Measurements from ENCODE around the gene SMC3. TPM values are rescaled to one million over a fixed set of nuclear protein-coding genes. Genes with fewer than 3 reads are reported as not detected.
A peak's percentile ranks its signal among the peaks of the same experiment; 100 is the strongest.

The SMC3 gene
- total RNA-seq, 1 experiment from 2014 or later = 64.3 TPM

DNA sequence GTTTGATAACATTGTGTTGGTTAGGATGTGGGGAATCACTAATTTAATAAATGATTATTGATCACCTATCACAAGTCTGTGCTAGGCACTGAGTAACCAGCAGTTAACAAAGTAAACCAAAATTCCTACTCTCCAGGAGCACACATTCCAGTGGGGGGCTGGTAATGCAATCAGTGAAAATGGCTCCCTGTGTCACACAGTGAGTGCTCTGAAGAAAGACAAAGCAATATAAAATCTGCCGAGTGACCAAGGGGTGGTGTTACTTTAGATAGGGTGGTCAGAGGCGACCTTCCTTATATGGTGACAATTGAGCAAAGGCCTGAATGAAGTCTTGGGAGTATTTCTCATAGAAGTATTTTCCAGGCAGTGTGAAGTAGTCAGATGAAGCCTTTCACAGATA is 13.6 kb upstream of the SMC3 start (continued):
- TF ChIP-seq, protein P1, sequence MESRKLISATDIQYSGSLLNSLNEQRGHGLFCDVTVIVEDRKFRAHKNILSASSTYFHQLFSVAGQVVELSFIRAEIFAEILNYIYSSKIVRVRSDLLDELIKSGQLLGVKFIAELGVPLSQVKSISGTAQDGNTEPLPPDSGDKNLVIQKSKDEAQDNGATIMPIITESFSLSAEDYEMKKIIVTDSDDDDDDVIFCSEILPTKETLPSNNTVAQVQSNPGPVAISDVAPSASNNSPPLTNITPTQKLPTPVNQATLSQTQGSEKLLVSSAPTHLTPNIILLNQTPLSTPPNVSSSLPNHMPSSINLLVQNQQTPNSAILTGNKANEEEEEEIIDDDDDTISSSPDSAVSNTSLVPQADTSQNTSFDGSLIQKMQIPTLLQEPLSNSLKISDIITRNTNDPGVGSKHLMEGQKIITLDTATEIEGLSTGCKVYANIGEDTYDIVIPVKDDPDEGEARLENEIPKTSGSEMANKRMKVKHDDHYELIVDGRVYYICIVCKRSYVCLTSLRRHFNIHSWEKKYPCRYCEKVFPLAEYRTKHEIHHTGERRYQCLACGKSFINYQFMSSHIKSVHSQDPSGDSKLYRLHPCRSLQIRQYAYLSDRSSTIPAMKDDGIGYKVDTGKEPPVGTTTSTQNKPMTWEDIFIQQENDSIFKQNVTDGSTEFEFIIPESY (IDR thresholded peaks at IDR 0.05; ENCODE audit: extremely low read depth, insufficient replicate concordance, low read length) = no peak

DNA sequence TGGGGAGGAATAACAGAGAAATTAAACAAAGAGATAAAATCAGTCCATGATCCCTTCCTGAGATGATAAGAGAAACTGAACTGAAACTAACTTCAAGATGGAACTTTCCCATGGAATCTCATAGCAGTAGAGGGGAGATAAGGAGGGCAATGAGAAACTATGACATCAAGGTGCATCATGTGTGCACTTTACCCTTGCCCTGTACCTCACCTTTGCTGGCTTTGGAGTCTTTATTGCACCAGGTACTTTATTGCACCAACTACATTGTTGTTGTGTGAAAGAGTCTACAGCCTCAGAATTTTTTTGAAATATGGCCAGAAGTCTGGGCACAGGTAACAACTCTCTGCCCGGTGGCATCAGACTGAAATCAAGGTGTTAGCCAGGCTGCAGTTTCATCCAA is 11.2 kb upstream of the SMC3 start:
- Histone ChIP-seq H2AFZ (ENCODE audit: low read depth, low read length, poor library complexity, severe bottlenecking) (no peak overlapping the region), H3K4me3 (replicated peaks in 1 of 2; ENCODE audit: low read depth in 1 of 2, low read length in 2 of 2) (no peak overlapping the region), H3K9me2 (ENCODE audit: insufficient read depth) (no peaks in the 10 kb centered on the region), H3K4me1 (ENCODE audit: control insufficient read depth in 1 of 2, insufficient read depth in 2 of 2, low read length in 2 of 2) (peaks cover 0 to 3% of the 10 kb centered on the region in 2 experiments; a peak in 1 of 4 replicates), H3K79me2 (ENCODE audit: insufficient read depth, low read length) (no peaks in the 10 kb centered on the region), H4K20me1 (ENCODE audit: insufficient read depth) (no peaks in the 10 kb centered on the region), H3K9ac (ENCODE audit: low read length) (no peak overlapping the region), H3K27ac (ENCODE audit: low read depth, low read length) (no peak overlapping the region), H3K9me3 (ENCODE audit: control insufficient read depth in 1 of 2, insufficient read depth in 1 of 2, low read depth in 1 of 2, low read length in 2 of 2) (no peaks in the 10 kb centered on the region), H3K27me3 (ENCODE audit: insufficient read depth, low read length) (no peaks in the 10 kb centered on the region), H3K36me3 (ENCODE audit: control insufficient read depth in 1 of 2, insufficient read depth in 2 of 2, low read length in 2 of 2) (no peaks in the 10 kb centered on the region), H3K4me2 (ENCODE audit: low read length) (no peak overlapping the region)
- ChIA-PET CTCF (no interaction called here), POLR2A (no interaction called here), RAD21 (ENCODE audit: low non-redundant PET in 1 of 2, low total read pairs in 2 of 2, uncharacterized antibody in 2 of 2, unreplicated experiment in 2 of 2) (no interaction called here)
- no peak for TF ChIP-seq YY1 (IDR thresholded peaks at IDR 0.05; ENCODE audit: extremely low read depth, insufficient replicate concordance, low read depth, low read length)
- intact Hi-C loops (cut with micrococcal nuclease) = loop anchor here (2.0 kb wide), 1 partner anchor 45 kb away; no protein-coding TSS in a partner anchor
- ATAC-seq (no peak), DNase-seq (ENCODE audit: low read depth, low spot score) (no peak)
- no TSS peak for BruUV-seq (replicated peaks)

DNA sequence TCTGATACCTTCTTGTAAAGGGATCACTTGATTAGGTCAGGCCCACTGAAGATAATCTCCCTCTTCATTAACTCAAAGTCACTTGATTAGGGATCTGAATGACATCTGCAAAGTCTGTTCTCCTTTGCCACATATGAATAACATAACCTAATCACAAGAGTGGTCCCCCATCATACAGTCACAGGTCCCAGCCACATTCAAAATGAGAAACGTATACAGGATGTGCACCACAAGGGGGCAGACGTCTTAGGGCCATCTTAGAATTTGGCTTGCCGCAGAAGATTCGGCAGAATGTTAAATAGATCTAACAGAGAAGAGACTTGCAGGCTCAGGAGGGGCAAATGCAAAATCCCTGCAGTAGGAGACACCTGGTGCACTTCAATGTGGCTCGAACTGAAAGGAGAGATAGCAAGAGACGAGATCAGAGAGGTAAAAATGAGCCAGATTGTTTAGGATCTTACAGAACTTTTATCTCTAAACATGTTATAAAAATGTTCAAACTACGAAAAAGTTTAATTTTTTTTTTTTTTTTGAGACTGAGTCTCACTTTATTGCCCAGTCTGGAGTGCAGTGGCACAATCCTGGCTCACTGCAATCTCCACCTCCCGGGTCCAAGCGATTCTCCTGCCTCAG is 10.4 kb upstream of the SMC3 start:
- Histone ChIP-seq H3K4me3 (replicated peaks in 1 of 2; ENCODE audit: low read depth in 1 of 2, low read length in 2 of 2) (no peak overlapping the region), H3K4me2 (ENCODE audit: low read length) (peak overlapping the region; percentile 20), H3K27me3 (ENCODE audit: insufficient read depth, low read length) (no peaks in the 10 kb centered on the region), H4K20me1 (ENCODE audit: insufficient read depth) (no peaks in the 10 kb centered on the region), H3K79me2 (ENCODE audit: insufficient read depth, low read length) (no peaks in the 10 kb centered on the region), H3K27ac (ENCODE audit: low read depth, low read length) (no peak overlapping the region), H2AFZ (ENCODE audit: low read depth, low read length, poor library complexity, severe bottlenecking) (peak overlapping the region; percentile 81), H3K9me3 (ENCODE audit: control insufficient read depth in 1 of 2, insufficient read depth in 1 of 2, low read depth in 1 of 2, low read length in 2 of 2) (no peaks in the 10 kb centered on the region), H3K9ac (ENCODE audit: low read length) (no peak overlapping the region), H3K36me3 (ENCODE audit: control insufficient read depth in 1 of 2, insufficient read depth in 2 of 2, low read length in 2 of 2) (no peaks in the 10 kb centered on the region), H3K4me1 (ENCODE audit: control insufficient read depth in 1 of 2, insufficient read depth in 2 of 2, low read length in 2 of 2) (peaks cover 0 to 3% of the 10 kb centered on the region in 2 experiments; a peak in 1 of 4 replicates), H3K9me2 (ENCODE audit: insufficient read depth) (no peaks in the 10 kb centered on the region)
- POLR2A ChIA-PET = interaction anchor here (0.7 kb wide), 1 partner anchor 522 kb away, joined by 3 read pairs; no protein-coding TSS in a partner anchor
- DNase-seq (ENCODE audit: low read depth, low spot score) (peak; percentile 73), ATAC-seq (peak; percentile 91)
- CTCF ChIA-PET = interaction anchor here (0.7 to 1.0 kb wide), 3 partner anchors 10 to 150 kb away, joined by 3 to 4 read pairs (median 4); no protein-coding TSS in a partner anchor
- RAD21 ChIA-PET (ENCODE audit: low non-redundant PET in 1 of 2, low total read pairs in 2 of 2, uncharacterized antibody in 2 of 2, unreplicated experiment in 2 of 2) = no interaction called here
- intact Hi-C loops (cut with micrococcal nuclease) = loop anchor here (2.0 kb wide), 1 partner anchor 44 kb away; no protein-coding TSS in a partner anchor
- BruUV-seq (replicated peaks) = no TSS peak
- TF ChIP-seq FOSL1 (IDR thresholded peaks at IDR 0.05; ENCODE audit: low read depth) (no peak), ZNF274 (IDR thresholded peaks at IDR 0.05; ENCODE audit: low read depth, low read length) (no peak), ELF1 (IDR thresholded peaks at IDR 0.05; ENCODE audit: borderline replicate concordance, low read depth) (no peak), RAD21 (IDR thresholded peaks at IDR 0.05; ENCODE audit: low read depth) (peak; percentile 64), POLR2AphosphoS5 (IDR thresholded peaks at IDR 0.05; ENCODE audit: low read depth, low read length) (no peak), SRF (IDR thresholded peaks at IDR 0.05; ENCODE audit: low read depth) (no peak), POLR2A (IDR thresholded peaks at IDR 0.05; ENCODE audit: borderline replicate concordance, extremely low read depth, insufficient read depth, insufficient read length) (no peak), YY1 (IDR thresholded peaks at IDR 0.05; ENCODE audit: extremely low read depth, insufficient replicate concordance, low read depth, low read length) (peak; percentile 86), EZH2phosphoT487 (IDR thresholded peaks at IDR 0.05; ENCODE audit: borderline replicate concordance) (no peak), ZFX (IDR thresholded peaks at IDR 0.05) (no peak), CEBPB (IDR thresholded peaks at IDR 0.05; ENCODE audit: low read depth) (no peak)
- TF ChIP-seq, protein P1 (IDR thresholded peaks at IDR 0.05; ENCODE audit: extremely low read depth, insufficient replicate concordance, low read length) = no peak
- TF ChIP-seq, protein P2, sequence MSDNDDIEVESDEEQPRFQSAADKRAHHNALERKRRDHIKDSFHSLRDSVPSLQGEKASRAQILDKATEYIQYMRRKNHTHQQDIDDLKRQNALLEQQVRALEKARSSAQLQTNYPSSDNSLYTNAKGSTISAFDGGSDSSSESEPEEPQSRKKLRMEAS (IDR thresholded peaks at IDR 0.05) = peak; percentile 11; the same call in 1 of the 2 replicates

Data from HCT116 (cell line).